ENCODE results near the gene ATG101. TPM values are rescaled to one million over a fixed set of nuclear protein-coding genes. Genes with fewer than 3 reads are reported as not detected.
A peak's percentile ranks its signal among the peaks of the same experiment; 100 is the strongest.

The ATG101 gene
- total and polyA plus RNA-seq, 3 experiments from 2014 or later, result 25.5 to 56.2 (median 49.7) TPM

- H3K9me3 Mint-ChIP-seq, result no peaks in the 10 kb centered on the region
- H3K27me3 Mint-ChIP-seq, result peaks cover 13 to 48% of the 10 kb centered on the region in 2 donors
- no peak for DNase-seq
- Histone ChIP-seq H3K9me3 (ENCODE audit: low read length) (no peaks in the 10 kb centered on the region), H3K4me3 (ENCODE audit: low read length) (no peak overlapping the region), H3K36me3 (ENCODE audit: insufficient read depth, low read length) (no peaks in the 10 kb centered on the region), H3K27me3 (ENCODE audit: insufficient read depth, low read length, poor library complexity, severe bottlenecking) (no peaks in the 10 kb centered on the region), H3K4me1 (ENCODE audit: insufficient read depth, low read length) (no peaks in the 10 kb centered on the region), H3K27ac (ENCODE audit: low read depth, low read length) (no peak overlapping the region)
- ChIA-PET CTCF (interaction anchor here (1.0 to 3.5 kb wide), 7 partner anchors 11 to 117 kb away, joined by 3 to 26 read pairs (median 4); no protein-coding TSS in a partner anchor), POLR2A (no interaction called here)
- no peaks in the 10 kb centered on the region for H3K36me3 Mint-ChIP-seq
- peak overlapping the region in 1 of 7 donors; percentile 4 for H3K4me3 Mint-ChIP-seq
- peaks cover 8 to 21% (median 9%) of the 10 kb centered on the region in 3 donors for H3K4me1 Mint-ChIP-seq
- H3K27ac Mint-ChIP-seq, result peak overlapping the region in 1 of 8 donors; percentile 11
These were observed 51.4 kb downstream of the ATG101 start for GRCh38 chr12:52120951-52121823.

GRCh38 chr12:52121824-52122539, 52.2 kb downstream of the ATG101 start:
- Mint-ChIP-seq H3K27me3 (peaks cover 13 to 56% of the 10 kb centered on the region in 2 donors), H3K4me3 (peak overlapping the region in 1 of 7 donors; percentile 4), H3K4me1 (peaks cover 2 to 13% (median 4%) of the 10 kb centered on the region in 3 donors), H3K9me3 (no peaks in the 10 kb centered on the region), H3K27ac (peak overlapping the region in 1 of 8 donors; percentile 11), H3K36me3 (no peaks in the 10 kb centered on the region)
- Histone ChIP-seq H3K36me3 (ENCODE audit: insufficient read depth, low read length) (no peaks in the 10 kb centered on the region), H3K27ac (ENCODE audit: low read depth, low read length) (no peak overlapping the region), H3K27me3 (ENCODE audit: insufficient read depth, low read length, poor library complexity, severe bottlenecking) (no peaks in the 10 kb centered on the region), H3K4me3 (ENCODE audit: low read length) (no peak overlapping the region), H3K9me3 (ENCODE audit: low read length) (no peaks in the 10 kb centered on the region), H3K4me1 (ENCODE audit: insufficient read depth, low read length) (no peaks in the 10 kb centered on the region)
- peak; percentile 18 to 68 (median 38) for DNase-seq
- POLR2A ChIA-PET, result no interaction called here
- CTCF ChIA-PET, result interaction anchor here (1.0 to 3.5 kb wide), 7 partner anchors 10 to 758 kb away, joined by 3 to 26 read pairs (median 3); no protein-coding TSS in a partner anchor

GRCh38 chr12:52122540-52122871, 52.7 kb downstream of the ATG101 start:
- no peaks in the 10 kb centered on the region for H3K36me3 Mint-ChIP-seq
- no peak overlapping the region for H3K4me3 Mint-ChIP-seq
- no peak overlapping the region for H3K27ac Mint-ChIP-seq
- no peak for DNase-seq
- peaks cover 13 to 62% of the 10 kb centered on the region in 2 donors for H3K27me3 Mint-ChIP-seq
- H3K9me3 Mint-ChIP-seq, result no peaks in the 10 kb centered on the region
- no peaks in the 10 kb centered on the region for H3K4me1 ChIP-seq (ENCODE audit: insufficient read depth, low read length)
- H3K27ac ChIP-seq (ENCODE audit: low read depth, low read length), result no peak overlapping the region
- peaks cover 2% of the 10 kb centered on the region for H3K27me3 ChIP-seq (ENCODE audit: insufficient read depth, low read length, poor library complexity, severe bottlenecking)
- H3K9me3 ChIP-seq (ENCODE audit: low read length), result no peaks in the 10 kb centered on the region
- no peak overlapping the region for H3K4me3 ChIP-seq (ENCODE audit: low read length)
- H3K4me1 Mint-ChIP-seq, result peaks cover 0 to 12% (median 3%) of the 10 kb centered on the region in 3 donors
- ChIA-PET POLR2A (no interaction called here), CTCF (interaction anchor here (1.6 to 3.5 kb wide), 4 partner anchors 10 to 758 kb away, joined by 3 to 26 read pairs (median 3); no protein-coding TSS in a partner anchor)
- H3K36me3 ChIP-seq (ENCODE audit: insufficient read depth, low read length), result no peaks in the 10 kb centered on the region

GRCh38 chr12:52122904-52123303, 53.1 kb downstream of the ATG101 start:
- ChIA-PET POLR2A (no interaction called here), CTCF (interaction anchor here (1.6 to 3.5 kb wide), 3 partner anchors 35 to 757 kb away, joined by 3 to 26 read pairs (median 3); no protein-coding TSS in a partner anchor)
- no peak for DNase-seq
- no peaks in the 10 kb centered on the region for H3K9me3 ChIP-seq (ENCODE audit: low read length)
- H3K27ac Mint-ChIP-seq, result no peak overlapping the region
- no peaks in the 10 kb centered on the region for H3K36me3 Mint-ChIP-seq
- peaks cover 0 to 12% (median 3%) of the 10 kb centered on the region in 3 donors for H3K4me1 Mint-ChIP-seq
- peaks cover 13 to 64% of the 10 kb centered on the region in 2 donors for H3K27me3 Mint-ChIP-seq
- no peak overlapping the region for H3K4me3 ChIP-seq (ENCODE audit: low read length)
- H3K4me1 ChIP-seq (ENCODE audit: insufficient read depth, low read length), result no peaks in the 10 kb centered on the region
- peaks cover 4% of the 10 kb centered on the region for H3K27me3 ChIP-seq (ENCODE audit: insufficient read depth, low read length, poor library complexity, severe bottlenecking)
- H3K27ac ChIP-seq (ENCODE audit: low read depth, low read length), result no peak overlapping the region
- no peaks in the 10 kb centered on the region for H3K36me3 ChIP-seq (ENCODE audit: insufficient read depth, low read length)
- H3K9me3 Mint-ChIP-seq, result no peaks in the 10 kb centered on the region
- H3K4me3 Mint-ChIP-seq, result no peak overlapping the region

GRCh38 chr12:52123487-52124186, 53.9 kb downstream of the ATG101 start:
- Mint-ChIP-seq H3K36me3 (no peaks in the 10 kb centered on the region), H3K9me3 (no peaks in the 10 kb centered on the region), H3K27me3 (peaks cover 10 to 67% of the 10 kb centered on the region in 2 donors), H3K4me1 (peaks cover 0 to 12% (median 3%) of the 10 kb centered on the region in 3 donors), H3K27ac (no peak overlapping the region), H3K4me3 (no peak overlapping the region)
- no peak overlapping the region for H3K4me3 ChIP-seq (ENCODE audit: low read length)
- no peak for DNase-seq
- ChIA-PET POLR2A (no interaction called here), CTCF (interaction anchor here (0.9 to 3.5 kb wide), 4 partner anchors 34 to 757 kb away, joined by 3 to 26 read pairs (median 3); no protein-coding TSS in a partner anchor)
- H3K27me3 ChIP-seq (ENCODE audit: insufficient read depth, low read length, poor library complexity, severe bottlenecking), result peaks cover 4% of the 10 kb centered on the region
- no peaks in the 10 kb centered on the region for H3K4me1 ChIP-seq (ENCODE audit: insufficient read depth, low read length)
- H3K9me3 ChIP-seq (ENCODE audit: low read length), result no peaks in the 10 kb centered on the region
- H3K27ac ChIP-seq (ENCODE audit: low read depth, low read length), result no peak overlapping the region
- H3K36me3 ChIP-seq (ENCODE audit: insufficient read depth, low read length), result no peaks in the 10 kb centered on the region

- Mint-ChIP-seq H3K27me3 (peaks cover 10 to 61% of the 10 kb centered on the region in 2 donors), H3K9me3 (no peaks in the 10 kb centered on the region), H3K4me1 (peaks cover 0 to 4% (median 3%) of the 10 kb centered on the region in 3 donors), H3K4me3 (no peak overlapping the region), H3K27ac (no peak overlapping the region), H3K36me3 (no peaks in the 10 kb centered on the region)
- no peak overlapping the region for H3K4me3 ChIP-seq (ENCODE audit: low read length)
- H3K36me3 ChIP-seq (ENCODE audit: insufficient read depth, low read length), result no peaks in the 10 kb centered on the region
- H3K27me3 ChIP-seq (ENCODE audit: insufficient read depth, low read length, poor library complexity, severe bottlenecking), result peaks cover 4% of the 10 kb centered on the region
- CTCF ChIA-PET, result interaction anchor here (0.9 kb wide), 1 partner anchor 9 kb away, joined by 3 read pairs; no protein-coding TSS in a partner anchor
- DNase-seq, result no peak
- H3K9me3 ChIP-seq (ENCODE audit: low read length), result no peaks in the 10 kb centered on the region
- POLR2A ChIA-PET, result no interaction called here
- no peaks in the 10 kb centered on the region for H3K4me1 ChIP-seq (ENCODE audit: insufficient read depth, low read length)
- no peak overlapping the region for H3K27ac ChIP-seq (ENCODE audit: low read depth, low read length)
These were observed 55.7 kb downstream of the ATG101 start for GRCh38 chr12:52125476-52125900.

GRCh38 chr12:52126050-52126604, 56.3 kb downstream of the ATG101 start:
- H3K4me1 Mint-ChIP-seq, result peaks cover 0 to 4% (median 3%) of the 10 kb centered on the region in 3 donors
- CTCF ChIA-PET, result no interaction called here
- POLR2A ChIA-PET, result no interaction called here
- no peaks in the 10 kb centered on the region for H3K36me3 Mint-ChIP-seq
- peaks cover 11 to 55% of the 10 kb centered on the region in 2 donors for H3K27me3 Mint-ChIP-seq
- no peak overlapping the region for H3K27ac Mint-ChIP-seq
- no peaks in the 10 kb centered on the region for H3K9me3 Mint-ChIP-seq
- Histone ChIP-seq H3K4me1 (ENCODE audit: insufficient read depth, low read length) (no peaks in the 10 kb centered on the region), H3K4me3 (ENCODE audit: low read length) (no peak overlapping the region), H3K36me3 (ENCODE audit: insufficient read depth, low read length) (no peaks in the 10 kb centered on the region), H3K27ac (ENCODE audit: low read depth, low read length) (no peak overlapping the region), H3K9me3 (ENCODE audit: low read length) (no peaks in the 10 kb centered on the region), H3K27me3 (ENCODE audit: insufficient read depth, low read length, poor library complexity, severe bottlenecking) (peaks cover 4% of the 10 kb centered on the region)
- no peak overlapping the region for H3K4me3 Mint-ChIP-seq
- peak in 1 of 5 donors; percentile 28 for DNase-seq
